A549 (cell line): ENCODE results near the gene PIGB. TPM values are rescaled to one million over a fixed set of nuclear protein-coding genes. Genes with fewer than 3 reads are reported as not detected.
"Not testable (repeated sequence)": the region's sequence is repeated elsewhere in the genome, so short reads cannot be mapped to it uniquely, and the experiment has no call there.

Source experiments
- ATAC-seq, 2 experiments: fragments of 200-7000 bp in 1 of 2; fragments of >200 bp in 1 of 2; cut with Nextera tagmentation in 1 of 2; cut with Tn5 transposase in 1 of 2; 3 replicates each; pipeline versions ENCODE4 v1.8.0 to v1.9.1; 2018 to 2020; ENCODE audit warnings: mild to moderate bottlenecking in 1 of 2, moderate library complexity in 1 of 2
- CTCF ChIA-PET: fragments of 300-600 bp; sonication (Branson Sonifier 250); formaldehyde crosslinking; extraction: SDS; loops from one replicate; lab custom pipeline; 2021; ENCODE audit warnings: antibody characterized with exemption, inconsistent platforms; lab: Yijun Ruan, JAX
- POLR2A ChIA-PET: fragments of 350-600 bp; formaldehyde crosslinking; extraction: SDS; loops from one replicate; lab custom pipeline; 2021; ENCODE audit warnings: antibody characterized with exemption, inconsistent platforms; lab: Yijun Ruan, JAX
- DNase-seq, 2 experiments: peaks; one replicate each; pipeline versions ENCODE4 v3.0.0 to v3.0.0-alpha.2; 2011 to 2016; ENCODE audit warnings: low read depth in 1 of 2, low spot score in 1 of 2
- FAIRE-seq: peaks from 2 replicates; lab custom pipeline; 2011; peaks lifted over from hg19 to GRCh38; lab: Jason Lieb, UNC
- H3K27ac ChIP-seq, 2 experiments: fragments of >200 bp; sonication (Bioruptor Twin); formaldehyde crosslinking; 3 replicates each; pipeline ENCODE4 v1.5.1; 2016 to 2017
- H3K4me1 ChIP-seq: fragments of >200 bp; sonication (Bioruptor Twin); formaldehyde crosslinking; 3 replicates; pipeline ENCODE4 v1.6.1; 2016
- H3K4me2 ChIP-seq: fragments of >200 bp; sonication (Bioruptor Twin); formaldehyde crosslinking; 3 replicates; pipeline ENCODE4 v1.6.1; 2016
- H3K4me3 ChIP-seq: fragments of >200 bp; sonication (Bioruptor Twin); formaldehyde crosslinking; 3 replicates; pipeline ENCODE4 v1.5.1; 2016
- H3K9me3 ChIP-seq: fragments of >200 bp; sonication (Bioruptor Twin); formaldehyde crosslinking; 3 replicates; pipeline ENCODE4 v1.6.1; 2016
- BHLHE40 ChIP-seq: IDR thresholded peaks from 2 replicates; pipeline ENCODE4 v1.6.1; 2012; ENCODE audit warnings: low read depth, low read length, inconsistent platforms
- CBX2 ChIP-seq: fragments of 200-600 bp; sonication (generic); IDR thresholded peaks from 2 replicates; pipeline ENCODE4 v1.6.1; 2016; ENCODE audit warnings: low read depth, mild to moderate bottlenecking, borderline replicate concordance
- CBX8 ChIP-seq: fragments of 200-600 bp; sonication (generic); IDR thresholded peaks from 2 replicates; pipeline ENCODE4 v1.6.1; 2016
- CEBPB ChIP-seq, 2 experiments: fragments of >200 bp in 1 of 2; sonication (Bioruptor Twin) in 1 of 2; formaldehyde crosslinking in 1 of 2; IDR thresholded peaks; 2 replicates each; pipeline ENCODE4 v1.6.1; 2012 to 2016
- CHD4 ChIP-seq: fragments of 200-600 bp; sonication (generic); IDR thresholded peaks from 2 replicates; pipeline ENCODE4 v1.6.1; 2016; ENCODE audit warnings: antibody characterized with exemption, mild to moderate bottlenecking, borderline replicate concordance
- EP300 ChIP-seq, 2 experiments: fragments of >200 bp; sonication (Bioruptor Twin); formaldehyde crosslinking; IDR thresholded peaks; 2 replicates in 1 of 2; 3 replicates in 1 of 2; pipeline ENCODE4 v1.6.1; 2016 to 2017
- FOSL2 ChIP-seq, 2 experiments: fragments of 450-650 bp in 1 of 2; fragments of >200 bp in 1 of 2; sonication (Bioruptor Twin) in 1 of 2; formaldehyde crosslinking; IDR thresholded peaks; 2 replicates each; pipeline versions ENCODE4 v1.5.0 to v1.6.1; 2016 to 2020; ENCODE audit warnings: mild to moderate bottlenecking in 1 of 2, moderate library complexity in 1 of 2
- FOXS1 ChIP-seq: fragments of 250-450 bp; sonication (Bioruptor Pico); IDR thresholded peaks from 2 replicates; pipeline ENCODE4 v1.5.0; 2020; ENCODE audit warnings: mild to moderate bottlenecking, moderate library complexity
- HDAC2 ChIP-seq: fragments of 200-600 bp; sonication (generic); IDR thresholded peaks from 2 replicates; pipeline ENCODE4 v1.6.1; 2016
- HOXA7 ChIP-seq: fragments of 250-450 bp; sonication (Bioruptor Pico); IDR thresholded peaks from 2 replicates; pipeline ENCODE4 v1.5.0; 2020; ENCODE audit warnings: mild to moderate bottlenecking, moderate library complexity
- KDM1A ChIP-seq: fragments of 200-600 bp; sonication (generic); IDR thresholded peaks from 2 replicates; pipeline ENCODE4 v1.6.1; 2016; ENCODE audit warnings: low read depth, mild to moderate bottlenecking
- PHF8 ChIP-seq: fragments of 200-600 bp; sonication (generic); IDR thresholded peaks from 2 replicates; pipeline ENCODE4 v1.6.1; 2016; ENCODE audit warnings: low read depth, mild to moderate bottlenecking, antibody characterized with exemption, moderate library complexity, borderline replicate concordance
- POLR2A ChIP-seq: IDR thresholded peaks from 2 replicates; pipeline ENCODE4 v1.6.1; 2012; ENCODE audit warnings: mild to moderate bottlenecking, low read length
- POLR2AphosphoS2 ChIP-seq: conservative IDR thresholded peaks from 2 replicates; pipeline ENCODE4 v1.6.1; 2012; ENCODE audit warnings: low read length, improper control_type of control experiment, inconsistent platforms
- RNF2 ChIP-seq: fragments of 200-600 bp; sonication (generic); IDR thresholded peaks from 2 replicates; pipeline ENCODE4 v1.6.1; 2016; ENCODE audit warnings: low read depth, mild to moderate bottlenecking, antibody characterized with exemption, moderate library complexity, borderline replicate concordance
- ZFP36 ChIP-seq: fragments of 450-650 bp; IDR thresholded peaks from 2 replicates; pipeline ENCODE4 v1.6.1; 2014; ENCODE audit warnings: borderline replicate concordance; ENCODE audit not compliant: partially characterized antibody
- WGBS: methylation state at CpG from one replicate; pipeline ENCODE4 v1.1.6; 2017; ENCODE audit errors: missing lambda C conversion rate; 5-methylcytosine and 5-hydroxymethylcytosine counted together
- polyA plus RNA-seq, 4 experiments: library from polyadenylated mRNA; depleted of rRNA in 3 of 4; stranded (reverse); fragments of >200 nt; fragmentation: RNase III in 1 of 4; extraction: RNeasy Plus Mini Kit Qiagen cat#74134 plus additional on column Dnase treatment in 1 of 4; gene quantifications; 2 replicates in 3 of 4; 3 replicates in 1 of 4; pipeline ENCODE4 v1.2.3, GENCODE V29; 2011 to 2017
- TF ChIP-seq, protein P1 (sequence below): fragments of >200 bp; sonication (Bioruptor Twin); formaldehyde crosslinking; IDR thresholded peaks from 2 replicates; pipeline ENCODE4 v1.6.1; 2016
- TF ChIP-seq, protein P2 (sequence below): fragments of >200 bp; sonication (Bioruptor Twin); formaldehyde crosslinking; IDR thresholded peaks from 3 replicates; pipeline ENCODE4 v1.6.1; 2016
- TF ChIP-seq, protein P3 (sequence below): fragments of 150-350 bp; IDR thresholded peaks from 2 replicates; pipeline ENCODE4 v1.6.1; 2014; ENCODE audit warnings: low read depth, mild to moderate bottlenecking, low read length
- TF ChIP-seq, protein P4 (sequence below): IDR thresholded peaks from 2 replicates; pipeline ENCODE4 v1.6.1; 2012; ENCODE audit warnings: low read depth, borderline replicate concordance
- TF ChIP-seq, protein P5 (sequence below): fragments of 450-650 bp; IDR thresholded peaks from 2 replicates; pipeline ENCODE4 v1.6.1; 2014; ENCODE audit warnings: antibody characterized with exemption

PIGB gene
- polyA plus RNA-seq, 2 of the 4 experiments (the other 2 are of a cell fraction), result 21.5 to 43.3 TPM

DNA sequence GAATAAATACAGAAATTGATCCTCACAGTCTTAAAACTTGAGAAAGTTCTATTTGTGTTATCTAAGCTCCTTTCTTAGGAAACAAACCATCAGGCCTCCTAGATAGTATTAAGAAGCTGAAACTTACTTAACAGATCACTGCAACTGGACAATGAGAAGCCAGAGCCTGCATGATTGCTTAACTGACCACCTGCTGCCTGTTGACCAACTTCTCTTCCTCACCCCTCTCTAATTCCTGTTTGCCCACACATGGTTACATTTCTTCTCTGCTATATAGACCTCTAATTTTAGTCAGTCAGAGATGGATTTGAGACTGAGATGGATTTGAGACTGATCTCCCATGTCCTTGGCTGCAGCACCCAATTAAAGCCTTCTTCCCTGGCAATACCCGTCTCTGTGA, 75.7 kb downstream of the PIGB start (continued):
- TF ChIP-seq ZFP36, result no peak
- TF ChIP-seq, all 56 proteins: peak for 0

DNA sequence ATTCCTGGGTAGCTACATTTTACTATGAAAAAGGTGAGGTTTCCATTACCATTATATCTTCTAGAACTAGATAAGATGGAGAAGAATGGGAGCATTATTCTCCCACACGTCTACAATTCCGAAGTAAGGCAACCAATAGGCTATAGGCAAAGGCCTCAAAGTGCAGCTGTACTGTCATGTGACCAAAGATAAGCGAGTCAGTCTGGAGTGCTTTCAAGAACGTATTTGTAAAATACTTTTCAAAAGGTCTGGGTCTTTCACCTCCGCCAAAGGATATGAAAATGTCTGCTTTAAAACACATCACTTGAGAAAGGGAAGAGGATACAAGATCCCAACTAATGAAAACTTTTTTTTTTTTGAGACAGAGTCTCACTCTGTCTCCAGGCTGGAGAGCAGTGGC, 79.2 kb downstream of the PIGB start:
- no peak for FAIRE-seq
- ChIA-PET POLR2A (no interaction called here), CTCF (interaction anchor here (0.6 to 7.7 kb wide), 5 partner anchors 9 to 375 kb away, joined by 3 to 50 read pairs (median 3); partner anchors contain the start of genes CCPG1 and PIERCE2)
- H3K4me2 ChIP-seq, result no peak overlapping the region
- WGBS, result 92% methylated on average over 5 of the region's 5 CpGs
- H3K9me3 ChIP-seq, result no peaks in the 10 kb centered on the region
- DNase-seq, result no peak
- no peak overlapping the region for H3K27ac ChIP-seq
- TF ChIP-seq CHD4, result no peak
- TF ChIP-seq, protein P1, sequence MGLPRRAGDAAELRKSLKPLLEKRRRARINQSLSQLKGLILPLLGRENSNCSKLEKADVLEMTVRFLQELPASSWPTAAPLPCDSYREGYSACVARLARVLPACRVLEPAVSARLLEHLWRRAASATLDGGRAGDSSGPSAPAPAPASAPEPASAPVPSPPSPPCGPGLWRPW, result 0 out of 2 replicates have a peak, but pooled peaks have one; percentile 17
- no peak overlapping the region for H3K4me3 ChIP-seq
- ATAC-seq, result no peak
- H3K4me1 ChIP-seq, result peaks cover 21% of the 10 kb centered on the region

DNA sequence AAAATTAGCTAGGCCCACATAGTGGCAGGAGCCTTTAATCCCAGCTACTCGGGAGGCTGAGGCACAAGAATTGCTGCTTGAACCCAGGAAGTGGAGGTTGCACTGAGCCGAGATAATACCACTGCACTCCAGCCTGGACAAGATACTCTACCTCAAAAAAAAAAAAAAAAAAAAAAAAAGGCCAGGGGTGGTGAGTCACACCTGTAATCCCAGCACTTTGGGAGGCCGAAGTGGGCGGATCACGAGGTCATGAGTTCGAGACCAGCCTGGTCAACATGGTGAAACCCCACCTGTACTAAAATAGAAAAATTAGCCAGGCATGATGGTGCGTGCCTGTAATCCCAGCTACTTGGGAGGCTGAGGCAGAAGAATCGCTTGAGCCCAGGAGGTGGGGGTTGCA, 81.0 kb downstream of the PIGB start:
- H3K27ac ChIP-seq, FAIRE-seq, DNase-seq, H3K9me3 ChIP-seq, H3K4me2 ChIP-seq, ATAC-seq, POLR2A ChIA-PET, H3K4me3 ChIP-seq: not testable (repeated sequence)
- CTCF ChIA-PET, result interaction anchor here (7.7 kb wide), 1 partner anchor 7 kb away, joined by 50 read pairs; the partner anchor contains the start of genes CCPG1 and PIERCE2
- 92% methylated on average over 8 of the region's 8 CpGs for WGBS
- peaks cover 35% of the 10 kb centered on the region for H3K4me1 ChIP-seq

DNA sequence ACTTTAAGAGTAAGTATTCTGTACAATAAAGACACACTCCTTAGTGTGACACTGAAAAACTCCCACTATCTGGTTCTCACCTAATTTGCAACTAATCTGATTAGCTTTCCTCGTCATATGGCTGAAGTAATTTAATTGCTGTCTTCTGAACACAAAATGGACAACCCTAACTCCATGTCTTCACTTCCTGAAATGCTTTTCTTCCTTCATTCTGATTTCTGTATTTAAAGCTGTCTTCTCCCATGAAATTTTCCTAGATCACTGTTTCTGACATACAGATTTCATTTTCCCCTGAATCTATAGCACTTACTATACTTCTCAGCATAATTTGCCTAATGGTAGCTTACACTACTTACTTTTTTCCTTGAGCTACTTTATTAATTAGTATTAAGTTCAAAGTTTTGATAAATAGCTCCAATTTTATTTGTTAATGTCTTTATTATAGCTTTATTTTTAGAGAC, 82.8 kb downstream of the PIGB start:
- ChIA-PET CTCF (interaction anchor here (0.9 to 1.0 kb wide), 2 partner anchors 10 to 38 kb away, joined by 3 read pairs; no protein-coding TSS in a partner anchor), POLR2A (no interaction called here)
- peak; percentile 68 for FAIRE-seq
- no peak for DNase-seq
- TF ChIP-seq CBX8, result no peak
- TF ChIP-seq HDAC2, result no peak
- TF ChIP-seq, protein P2, sequence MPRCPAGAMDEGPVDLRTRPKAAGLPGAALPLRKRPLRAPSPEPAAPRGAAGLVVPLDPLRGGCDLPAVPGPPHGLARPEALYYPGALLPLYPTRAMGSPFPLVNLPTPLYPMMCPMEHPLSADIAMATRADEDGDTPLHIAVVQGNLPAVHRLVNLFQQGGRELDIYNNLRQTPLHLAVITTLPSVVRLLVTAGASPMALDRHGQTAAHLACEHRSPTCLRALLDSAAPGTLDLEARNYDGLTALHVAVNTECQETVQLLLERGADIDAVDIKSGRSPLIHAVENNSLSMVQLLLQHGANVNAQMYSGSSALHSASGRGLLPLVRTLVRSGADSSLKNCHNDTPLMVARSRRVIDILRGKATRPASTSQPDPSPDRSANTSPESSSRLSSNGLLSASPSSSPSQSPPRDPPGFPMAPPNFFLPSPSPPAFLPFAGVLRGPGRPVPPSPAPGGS, result no peak
- no peak for TF ChIP-seq KDM1A
- TF ChIP-seq, protein P3, sequence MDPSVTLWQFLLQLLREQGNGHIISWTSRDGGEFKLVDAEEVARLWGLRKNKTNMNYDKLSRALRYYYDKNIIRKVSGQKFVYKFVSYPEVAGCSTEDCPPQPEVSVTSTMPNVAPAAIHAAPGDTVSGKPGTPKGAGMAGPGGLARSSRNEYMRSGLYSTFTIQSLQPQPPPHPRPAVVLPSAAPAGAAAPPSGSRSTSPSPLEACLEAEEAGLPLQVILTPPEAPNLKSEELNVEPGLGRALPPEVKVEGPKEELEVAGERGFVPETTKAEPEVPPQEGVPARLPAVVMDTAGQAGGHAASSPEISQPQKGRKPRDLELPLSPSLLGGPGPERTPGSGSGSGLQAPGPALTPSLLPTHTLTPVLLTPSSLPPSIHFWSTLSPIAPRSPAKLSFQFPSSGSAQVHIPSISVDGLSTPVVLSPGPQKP, result no peak
- TF ChIP-seq, protein P4, sequence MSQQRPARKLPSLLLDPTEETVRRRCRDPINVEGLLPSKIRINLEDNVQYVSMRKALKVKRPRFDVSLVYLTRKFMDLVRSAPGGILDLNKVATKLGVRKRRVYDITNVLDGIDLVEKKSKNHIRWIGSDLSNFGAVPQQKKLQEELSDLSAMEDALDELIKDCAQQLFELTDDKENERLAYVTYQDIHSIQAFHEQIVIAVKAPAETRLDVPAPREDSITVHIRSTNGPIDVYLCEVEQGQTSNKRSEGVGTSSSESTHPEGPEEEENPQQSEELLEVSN, result no peak
- TF ChIP-seq CEBPB (IDR thresholded peaks at IDR 0.05), result no peak
- no peak for TF ChIP-seq FOXS1
- no peak for TF ChIP-seq EP300 (IDR thresholded peaks at IDR 0.05)
- TF ChIP-seq FOSL2 (IDR thresholded peaks at IDR 0.05), result no peak
- TF ChIP-seq FOSL2 (CRISPR knock-in tag; IDR thresholded peaks at IDR 0.05), result no peak
- TF ChIP-seq BHLHE40, result no peak
- TF ChIP-seq HOXA7 (CRISPR knock-in tag), result no peak
- TF ChIP-seq POLR2A, result no peak
- no peak for TF ChIP-seq PHF8
- TF ChIP-seq CBX2, result no peak
- TF ChIP-seq RNF2, result no peak
- no peak for TF ChIP-seq POLR2AphosphoS2
- TF ChIP-seq, protein P5, sequence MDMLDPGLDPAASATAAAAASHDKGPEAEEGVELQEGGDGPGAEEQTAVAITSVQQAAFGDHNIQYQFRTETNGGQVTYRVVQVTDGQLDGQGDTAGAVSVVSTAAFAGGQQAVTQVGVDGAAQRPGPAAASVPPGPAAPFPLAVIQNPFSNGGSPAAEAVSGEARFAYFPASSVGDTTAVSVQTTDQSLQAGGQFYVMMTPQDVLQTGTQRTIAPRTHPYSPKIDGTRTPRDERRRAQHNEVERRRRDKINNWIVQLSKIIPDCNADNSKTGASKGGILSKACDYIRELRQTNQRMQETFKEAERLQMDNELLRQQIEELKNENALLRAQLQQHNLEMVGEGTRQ, result no peak
- no peak overlapping the region for H3K4me3 ChIP-seq
- WGBS, result 91% methylated on average over 1 of the region's 1 CpG
- no peak for ATAC-seq
- peaks cover 44% of the 10 kb centered on the region for H3K4me1 ChIP-seq
- peak overlapping the region; percentile 83 to 87; a peak in 5 of 6 replicates for H3K27ac ChIP-seq
- no peaks in the 10 kb centered on the region for H3K9me3 ChIP-seq
- H3K4me2 ChIP-seq, result no peak overlapping the region
